HG03558 (cell line): Measurements from ENCODE around the gene CORIN.
"Not testable (repeated sequence)": the region's sequence is repeated elsewhere in the genome, so short reads cannot be mapped to it uniquely, and the experiment has no call there.

Experiments used
- ATAC-seq: cut with Tn5 transposase; IDR thresholded peaks from one replicate; pipeline ENCODE4 v1.9.1; 2021; ENCODE audit warnings: moderate number of reproducible peaks; ENCODE audit not compliant: unreplicated experiment; ENCODE audit errors: extremely low read depth

The CORIN gene

GRCh38 chr4:47701286-47701685 is 136.6 kb downstream of the CORIN start:
- ATAC-seq: no peak

GRCh38 chr4:47698837-47699236 is 139.0 kb downstream of the CORIN start:
- ATAC-seq: no peak

GRCh38 chr4:47696823-47697222 is 141.0 kb downstream of the CORIN start:
- ATAC-seq: no peak

- ATAC-seq: no peak
Measured at GRCh38 chr4:47695260-47695659, 142.6 kb downstream of the CORIN start.

- ATAC-seq: no peak
Measured at GRCh38 chr4:47694322-47694721, 143.5 kb downstream of the CORIN start.

GRCh38 chr4:47692691-47693090 is 145.2 kb downstream of the CORIN start:
- no peak for ATAC-seq

- ATAC-seq: not testable (repeated sequence)
Measured at GRCh38 chr4:47691757-47692383, 146.0 kb downstream of the CORIN start.

- ATAC-seq: no peak
Measured at GRCh38 chr4:47690611-47691010, 147.3 kb downstream of the CORIN start.

- peak; percentile 52 for ATAC-seq
Measured at GRCh38 chr4:47686294-47686872, 151.5 kb downstream of the CORIN start.

GRCh38 chr4:47675806-47676205 is 162.1 kb downstream of the CORIN start:
- ATAC-seq: no peak

GRCh38 chr4:47674144-47674543 is 163.7 kb downstream of the CORIN start:
- no peak for ATAC-seq

GRCh38 chr4:47672696-47673095 is 165.2 kb downstream of the CORIN start:
- ATAC-seq: no peak

- no peak for ATAC-seq
Measured at GRCh38 chr4:47669946-47670345, 167.9 kb downstream of the CORIN start.

- ATAC-seq: peak; percentile 56
Measured at GRCh38 chr4:47668810-47669408, 169.0 kb downstream of the CORIN start.

- ATAC-seq: no peak
Measured at GRCh38 chr4:47668256-47668655, 169.6 kb downstream of the CORIN start.

- ATAC-seq: no peak
Measured at GRCh38 chr4:47667552-47667951, 170.3 kb downstream of the CORIN start.

- no peak for ATAC-seq
Measured at GRCh38 chr4:47664051-47664826, 173.6 kb downstream of the CORIN start.

- ATAC-seq: no peak
Measured at GRCh38 chr4:47662975-47663374, 174.9 kb downstream of the CORIN start.

GRCh38 chr4:47661741-47662140 is 176.1 kb downstream of the CORIN start:
- no peak for ATAC-seq

- no peak for ATAC-seq
Measured at GRCh38 chr4:47659342-47659741, 178.5 kb downstream of the CORIN start.
